DND-41 (cell line): Measurements from ENCODE around the gene ID1.

Experiments used
- ATAC-seq: fragments of 200-7000 bp; cut with Tn5 transposase; 3 replicates; pipeline ENCODE4 v1.9.1; 2021; ENCODE audit warnings: low read depth; ENCODE audit not compliant: insufficient read depth
- DNase-seq: peaks from one replicate; pipeline ENCODE4 v3.0.0-alpha.2; 2020
- H2AFZ ChIP-seq: 2 replicates; pipeline ENCODE4 v1.6.0; 2012; ENCODE audit warnings: low read depth, low read length
- H3K27ac ChIP-seq: 2 replicates; pipeline ENCODE4 v1.5.1; 2012; ENCODE audit warnings: low read length, inconsistent platforms
- H3K27me3 ChIP-seq: fragments of 200-600 bp; sonication (generic); 2 replicates; pipeline ENCODE4 v1.6.0; 2012; ENCODE audit warnings: low read length, mild to moderate bottlenecking, inconsistent platforms; ENCODE audit not compliant: insufficient read depth, poor library complexity
- H3K36me3 ChIP-seq: 2 replicates; pipeline ENCODE4 v1.5.1; 2012; ENCODE audit warnings: low read length, inconsistent platforms; ENCODE audit not compliant: insufficient read depth
- H3K4me1 ChIP-seq: 2 replicates; pipeline ENCODE4 v1.5.1; 2012; ENCODE audit warnings: mild to moderate bottlenecking, low read length; ENCODE audit not compliant: insufficient read depth
- H3K4me2 ChIP-seq: 2 replicates; pipeline ENCODE4 v1.6.0; 2012; ENCODE audit warnings: mild to moderate bottlenecking, moderate library complexity, low read length, inconsistent platforms; ENCODE audit not compliant: insufficient read depth
- H3K4me3 ChIP-seq, 2 experiments: fragments of 200-600 bp in 1 of 2; shearing (Covaris generic) in 1 of 2; 2 replicates each; pipeline ENCODE4 v1.5.1; 2012 to 2016; ENCODE audit warnings: inconsistent platforms in 2 of 2, low read length in 2 of 2, mild to moderate bottlenecking in 2 of 2, low read depth in 1 of 2, moderate library complexity in 1 of 2
- H3K79me2 ChIP-seq: 2 replicates; pipeline ENCODE4 v1.6.0; 2012; ENCODE audit warnings: low read length, inconsistent platforms; ENCODE audit not compliant: insufficient read depth
- H3K9ac ChIP-seq: 2 replicates; pipeline ENCODE4 v1.6.0; 2012; ENCODE audit warnings: low read depth, mild to moderate bottlenecking, inconsistent platforms, low read length, moderate library complexity
- H3K9me3 ChIP-seq: 2 replicates; pipeline ENCODE4 v1.5.1; 2012; ENCODE audit warnings: low read length, moderate library complexity, mild to moderate bottlenecking, inconsistent platforms; ENCODE audit not compliant: insufficient read depth, severe bottlenecking
- H4K20me1 ChIP-seq: 2 replicates; pipeline ENCODE4 v1.6.0; 2012; ENCODE audit warnings: low read length; ENCODE audit not compliant: insufficient read depth
- CTCF ChIP-seq: IDR thresholded peaks from 2 replicates; pipeline ENCODE4 v1.5.1; 2012; ENCODE audit warnings: borderline replicate concordance, low read length, moderate library complexity, mild to moderate bottlenecking; ENCODE audit not compliant: poor library complexity, severe bottlenecking; ENCODE audit errors: extremely low read depth
- EZH2 ChIP-seq: IDR thresholded peaks from 3 replicates; pipeline ENCODE4 v1.6.1; 2012; ENCODE audit warnings: borderline replicate concordance, low read depth, mild to moderate bottlenecking, moderate library complexity, low read length, inconsistent platforms; ENCODE audit not compliant: severe bottlenecking

Gene ID1

GRCh38 chr20:31569163-31570020 is 35.7 kb upstream of the ID1 start:
- Histone ChIP-seq H3K4me2 (no peak overlapping the region), H3K9me3 (no peaks in the 10 kb centered on the region), H3K4me1 (peaks cover 21% of the 10 kb centered on the region), H4K20me1 (no peaks in the 10 kb centered on the region), H3K27me3 (no peaks in the 10 kb centered on the region), H3K4me3 (no peak overlapping the region), H3K79me2 (no peaks in the 10 kb centered on the region), H3K27ac (peak overlapping the region; percentile 59), H2AFZ (no peak overlapping the region), H3K36me3 (peaks cover 54% of the 10 kb centered on the region), H3K9ac (no peak overlapping the region)
- TF ChIP-seq EZH2 (no peak), CTCF (peak; percentile 94)
- peak; percentile 39 for ATAC-seq
- peak; percentile 80 for DNase-seq

GRCh38 chr20:31570021-31570463 is 35.0 kb upstream of the ID1 start:
- peaks cover 21% of the 10 kb centered on the region for H3K4me1 ChIP-seq
- H3K36me3 ChIP-seq, result peaks cover 52% of the 10 kb centered on the region
- H4K20me1 ChIP-seq, result no peaks in the 10 kb centered on the region
- H3K9ac ChIP-seq, result no peak overlapping the region
- ATAC-seq (no peak), DNase-seq (no peak)
- TF ChIP-seq EZH2, result no peak
- no peak for TF ChIP-seq CTCF
- H3K4me2 ChIP-seq, result no peak overlapping the region
- no peaks in the 10 kb centered on the region for H3K27me3 ChIP-seq
- no peak overlapping the region for H2AFZ ChIP-seq
- H3K27ac ChIP-seq, result peak overlapping the region; percentile 59
- H3K79me2 ChIP-seq, result no peaks in the 10 kb centered on the region
- H3K9me3 ChIP-seq, result no peaks in the 10 kb centered on the region
- H3K4me3 ChIP-seq, result no peak overlapping the region

GRCh38 chr20:31570735-31571617 is 34.1 kb upstream of the ID1 start:
- TF ChIP-seq CTCF (no peak), EZH2 (no peak)
- Histone ChIP-seq H2AFZ (no peak overlapping the region), H4K20me1 (no peaks in the 10 kb centered on the region), H3K27me3 (no peaks in the 10 kb centered on the region), H3K9me3 (no peaks in the 10 kb centered on the region), H3K79me2 (no peaks in the 10 kb centered on the region), H3K4me2 (no peak overlapping the region), H3K4me3 (no peak overlapping the region), H3K27ac (no peak overlapping the region), H3K4me1 (peaks cover 21% of the 10 kb centered on the region), H3K36me3 (peaks cover 45% of the 10 kb centered on the region), H3K9ac (no peak overlapping the region)
- ATAC-seq, result no peak
- no peak for DNase-seq
